ENCODE results near the gene UGT2A1.
"Not testable (repeated sequence)": the region's sequence is repeated elsewhere in the genome, so short reads cannot be mapped to it uniquely, and the experiment has no call there.

UGT2A1 gene

GRCh38 chr4:69653147-69653546 is at the start of gene UGT2A1:
Gene UGT2A1, minus strand, starts transcription at chr4:69653247. Its CDS starts 5,603 bp downstream, at chr4:69647644.
- DNase-seq (ENCODE audit: low read depth in 2 of 3, low spot score in 1 of 3): no peak

- DNase-seq (ENCODE audit: low read depth in 2 of 3, low spot score in 1 of 3): no peak
These were observed 49.2 kb upstream of the UGT2A1 start for GRCh38 chr4:69702201-69702600.

- no peak for DNase-seq (ENCODE audit: low read depth in 2 of 3, low spot score in 1 of 3)
These were observed 48.6 kb upstream of the UGT2A1 start for GRCh38 chr4:69701696-69702095.

- no peak for DNase-seq (ENCODE audit: low read depth in 2 of 3, low spot score in 1 of 3)
These were observed 44.6 kb upstream of the UGT2A1 start for GRCh38 chr4:69697536-69698242.

- no peak for DNase-seq (ENCODE audit: low read depth in 2 of 3, low spot score in 1 of 3)
These were observed 36.6 kb upstream of the UGT2A1 start for GRCh38 chr4:69689599-69689998.

GRCh38 chr4:69684804-69685203 is 31.8 kb upstream of the UGT2A1 start:
- no peak for DNase-seq (ENCODE audit: low read depth in 2 of 3, low spot score in 1 of 3)

- DNase-seq (ENCODE audit: low read depth in 2 of 3, low spot score in 1 of 3): no peak
These were observed 15.6 kb upstream of the UGT2A1 start for GRCh38 chr4:69668680-69669079.

- not testable (repeated sequence) for DNase-seq (ENCODE audit: low read depth in 2 of 3, low spot score in 1 of 3)
These were observed 11.0 kb upstream of the UGT2A1 start for GRCh38 chr4:69664009-69664408.

GRCh38 chr4:69661130-69661803 is 8.2 kb upstream of the UGT2A1 start:
- not testable (repeated sequence) for DNase-seq (ENCODE audit: low read depth in 2 of 3, low spot score in 1 of 3)

GRCh38 chr4:69658133-69658532 is 5.1 kb upstream of the UGT2A1 start:
- no peak for DNase-seq (ENCODE audit: low read depth in 2 of 3, low spot score in 1 of 3)

- no peak for DNase-seq (ENCODE audit: low read depth in 2 of 3, low spot score in 1 of 3)
These were observed 3.7 kb upstream of the UGT2A1 start for GRCh38 chr4:69656653-69657158.

- no peak for DNase-seq (ENCODE audit: low read depth in 2 of 3, low spot score in 1 of 3)
These were observed 2.2 kb downstream of the UGT2A1 start for GRCh38 chr4:69650872-69651271.

GRCh38 chr4:69649629-69650028 is 3.4 kb downstream of the UGT2A1 start:
- DNase-seq (ENCODE audit: low read depth in 2 of 3, low spot score in 1 of 3): no peak

GRCh38 chr4:69649207-69649606 is 3.8 kb downstream of the UGT2A1 start:
- no peak for DNase-seq (ENCODE audit: low read depth in 2 of 3, low spot score in 1 of 3)

- DNase-seq (ENCODE audit: low read depth in 2 of 3, low spot score in 1 of 3): no peak
These were observed 10.1 kb downstream of the UGT2A1 start for GRCh38 chr4:69642961-69643360.

- DNase-seq (ENCODE audit: low read depth in 2 of 3, low spot score in 1 of 3): no peak
These were observed 12.8 kb downstream of the UGT2A1 start for GRCh38 chr4:69640289-69640688.

- DNase-seq (ENCODE audit: low read depth in 2 of 3, low spot score in 1 of 3): no peak
These were observed 13.5 kb downstream of the UGT2A1 start, which contains the start of gene UGT2A2 for GRCh38 chr4:69639542-69639941. Gene UGT2A2, minus strand, starts transcription at chr4:69639642. Its CDS starts 2 bp downstream, at chr4:69639640.

- no peak for DNase-seq (ENCODE audit: low read depth in 2 of 3, low spot score in 1 of 3)
These were observed 35.9 kb downstream of the UGT2A1 start for GRCh38 chr4:69617083-69617694.

- DNase-seq (ENCODE audit: low read depth in 2 of 3, low spot score in 1 of 3): no peak
These were observed 42.6 kb downstream of the UGT2A1 start for GRCh38 chr4:69610484-69610883.

- no peak for DNase-seq (ENCODE audit: low read depth in 2 of 3, low spot score in 1 of 3)
These were observed 52.0 kb downstream of the UGT2A1 start for GRCh38 chr4:69601065-69601464.

GRCh38 chr4:69600013-69600412 is 53.0 kb downstream of the UGT2A1 start:
- DNase-seq (ENCODE audit: low read depth in 2 of 3, low spot score in 1 of 3): no peak

- DNase-seq (ENCODE audit: low read depth in 2 of 3, low spot score in 1 of 3): no peak
These were observed 58.7 kb downstream of the UGT2A1 start for GRCh38 chr4:69594382-69594781.

All from stimulated activated CD4-positive, alpha-beta T cell treated with anti-CD3 and anti-CD28 coated beads, Interleukin-12 subunit alpha, Interleukin-12 subunit beta, amount 100 ng/mL, for 48 hours (primary cell).